GM12874 (cell line): ENCODE data around the gene P2RX5.

Experiments used
- CTCF ChIP-seq: IDR thresholded peaks from 2 replicates; pipeline ENCODE4 v1.5.1; 2011; ENCODE audit warnings: low read depth, mild to moderate bottlenecking, control low read depth, low read length, moderate library complexity; ENCODE audit not compliant: insufficient read depth

P2RX5 gene

DNA sequence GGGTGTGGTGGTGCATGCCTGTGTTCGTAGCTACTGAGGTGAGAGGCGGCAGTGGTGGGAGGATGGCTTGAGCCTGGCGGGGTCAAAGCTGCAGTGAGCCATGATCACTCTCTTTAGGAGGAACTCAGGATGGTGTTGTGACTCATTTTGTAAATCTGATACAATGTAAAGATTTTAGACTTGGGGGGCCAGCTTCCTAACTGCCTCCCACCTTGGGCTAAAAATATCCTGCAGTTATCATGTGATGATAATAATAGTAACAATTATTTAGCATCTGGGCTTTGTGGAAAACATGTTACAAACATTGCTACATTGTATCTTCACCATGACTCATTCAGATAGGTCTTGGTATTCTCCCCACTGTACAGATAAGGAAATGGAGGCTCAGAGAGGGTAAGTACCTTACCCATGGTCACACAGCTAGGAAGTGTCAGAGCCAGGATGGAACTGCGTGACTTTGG, 52.0 kb downstream of the P2RX5 start:
- no peak for TF ChIP-seq CTCF

- no peak for TF ChIP-seq CTCF
Measured at GRCh38 chr17:3641717-3642486, 54.1 kb downstream of the P2RX5 start.

DNA sequence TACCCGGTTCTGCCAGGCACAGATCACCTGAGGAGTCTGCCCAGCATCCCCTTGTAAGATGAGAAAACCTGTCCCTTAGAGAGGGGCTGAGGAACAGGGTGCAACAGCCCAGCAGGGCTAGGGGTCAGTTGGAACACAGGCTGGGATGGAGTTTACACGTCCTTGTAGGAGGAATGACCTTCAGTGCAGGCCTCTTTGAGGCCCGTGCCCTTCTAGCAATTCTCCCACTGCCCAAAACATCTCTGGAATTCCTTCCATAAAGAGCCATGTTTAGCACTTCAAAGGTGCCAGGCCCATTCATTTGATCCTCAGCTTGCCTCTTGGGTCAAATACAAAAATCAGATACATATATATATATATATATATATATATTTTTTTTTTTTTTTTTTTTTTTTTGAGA, 54.9 kb downstream of the P2RX5 start:
- TF ChIP-seq CTCF: no peak

GRCh38 chr17:3639981-3640596, 55.9 kb downstream of the P2RX5 start:
- TF ChIP-seq CTCF: no peak

- TF ChIP-seq CTCF: no peak
Measured at GRCh38 chr17:3636908-3637373, 59.0 kb downstream of the P2RX5 start.

DNA sequence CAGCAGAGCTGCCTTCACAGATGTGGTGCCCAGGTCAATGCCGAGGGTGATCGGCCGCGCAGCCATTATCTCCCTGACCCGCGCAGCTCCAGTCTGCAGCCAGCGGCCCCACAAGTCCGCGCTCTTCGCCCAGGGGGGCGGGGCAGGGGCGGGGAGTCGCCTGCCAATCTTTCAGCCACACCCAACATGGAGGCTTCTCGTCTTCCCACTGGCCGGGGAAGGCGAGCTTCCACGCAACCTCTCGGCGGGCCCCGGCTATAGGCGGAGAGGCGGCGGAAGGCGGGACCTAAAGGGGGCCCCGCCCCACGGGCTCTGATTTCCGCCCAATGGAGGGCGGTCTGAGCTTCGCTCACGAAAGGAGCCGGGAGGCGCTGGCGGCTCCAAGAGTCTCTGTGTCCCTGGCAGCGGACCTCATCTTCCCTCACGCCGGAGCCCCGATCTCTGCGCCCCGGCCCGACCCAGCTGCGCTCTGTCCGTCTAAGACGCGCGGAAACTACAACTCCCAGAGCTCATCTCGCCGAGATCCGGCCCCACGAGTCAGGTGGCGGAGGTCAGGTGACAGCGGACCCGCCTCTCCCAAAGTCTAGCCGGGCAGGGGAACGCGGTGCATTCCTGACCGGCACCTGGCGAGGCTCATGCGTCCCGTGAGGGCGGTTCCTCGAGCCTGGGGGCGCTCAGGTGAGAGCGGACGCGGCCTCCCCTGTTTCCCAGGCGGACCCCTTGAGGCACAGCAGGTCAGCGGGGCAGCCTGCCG, 59.6 kb downstream of the P2RX5 start, which contains the start of the genes CTNS and SHPK:
Gene CTNS (plus strand): TSS at position 607 of the 754 bp plus-strand sequence. CDS start 3,447 bp downstream, outside the sequence.
Gene SHPK (minus strand): TSS at position 97 of the 754 bp plus-strand sequence. CDS start 31 bp downstream, at position 66.
- no peak for TF ChIP-seq CTCF
